ENCODE measurements around the gene MYOF. TPM values are rescaled to one million over a fixed set of nuclear protein-coding genes. Genes with fewer than 3 reads are reported as not detected.

The MYOF gene
- total RNA-seq, 6 experiments from 2014 or later = 401 to 553 (median 530) TPM

- H3K27me3 Mint-ChIP-seq (ENCODE audit: insufficient read depth) = peaks cover 19% of the 10 kb centered on the region
- TF ChIP-seq CTCF (IDR thresholded peaks at IDR 0.05) = no peak
- no peak for DNase-seq
- no peaks in the 10 kb centered on the region; the same call in 1 of the 2 replicates for H3K9me3 Mint-ChIP-seq
- peaks cover 40% of the 10 kb centered on the region for H3K4me1 Mint-ChIP-seq (ENCODE audit: low read depth)
- peak overlapping the region; percentile 51 for H3K27ac Mint-ChIP-seq
- H3K4me3 Mint-ChIP-seq = peak overlapping the region; percentile 8; the same call in 1 of the 2 replicates
- H3K36me3 Mint-ChIP-seq (ENCODE audit: low read depth) = peaks cover 83% of the 10 kb centered on the region
Observed at GRCh38 chr10:93398528-93398927, 83.6 kb downstream of the MYOF start.

- TF ChIP-seq CTCF (IDR thresholded peaks at IDR 0.05) = no peak
- no peak overlapping the region for H3K4me3 Mint-ChIP-seq
- H3K27me3 Mint-ChIP-seq (ENCODE audit: insufficient read depth) = peaks cover 18% of the 10 kb centered on the region
- peak overlapping the region; percentile 24; the same call in 1 of the 2 replicates for H3K27ac Mint-ChIP-seq
- H3K9me3 Mint-ChIP-seq = no peaks in the 10 kb centered on the region; the same call in 1 of the 2 replicates
- peaks cover 75% of the 10 kb centered on the region for H3K36me3 Mint-ChIP-seq (ENCODE audit: low read depth)
- DNase-seq = no peak
- peaks cover 45% of the 10 kb centered on the region for H3K4me1 Mint-ChIP-seq (ENCODE audit: low read depth)
Observed at GRCh38 chr10:93397020-93397419, 85.1 kb downstream of the MYOF start.

GRCh38 chr10:93393211-93393610 lies 88.9 kb downstream of the MYOF start:
- Mint-ChIP-seq H3K36me3 (ENCODE audit: low read depth) (peaks cover 77% of the 10 kb centered on the region), H3K4me1 (ENCODE audit: low read depth) (peaks cover 70% of the 10 kb centered on the region), H3K27ac (no peak overlapping the region), H3K9me3 (no peaks in the 10 kb centered on the region; the same call in 1 of the 2 replicates), H3K4me3 (no peak overlapping the region), H3K27me3 (ENCODE audit: insufficient read depth) (peaks cover 12% of the 10 kb centered on the region)
- TF ChIP-seq CTCF (IDR thresholded peaks at IDR 0.05) = no peak
- no peak for DNase-seq

GRCh38 chr10:93392121-93392520 lies 90.0 kb downstream of the MYOF start:
- Mint-ChIP-seq H3K4me3 (peak overlapping the region; percentile 2; the same call in 1 of the 2 replicates), H3K4me1 (ENCODE audit: low read depth) (peaks cover 70% of the 10 kb centered on the region), H3K27ac (peak overlapping the region; percentile 66; the same call in 1 of the 2 replicates), H3K9me3 (no peaks in the 10 kb centered on the region), H3K36me3 (ENCODE audit: low read depth) (peaks cover 78% of the 10 kb centered on the region), H3K27me3 (ENCODE audit: insufficient read depth) (peaks cover 8% of the 10 kb centered on the region)
- no peak for TF ChIP-seq CTCF (IDR thresholded peaks at IDR 0.05)
- no peak for DNase-seq

GRCh38 chr10:93390306-93391090 lies 91.6 kb downstream of the MYOF start:
- Mint-ChIP-seq H3K27me3 (ENCODE audit: insufficient read depth) (peaks cover 15% of the 10 kb centered on the region), H3K4me3 (peak overlapping the region; percentile 37), H3K4me1 (ENCODE audit: low read depth) (peaks cover 81% of the 10 kb centered on the region), H3K27ac (peak overlapping the region; percentile 69), H3K9me3 (no peaks in the 10 kb centered on the region), H3K36me3 (ENCODE audit: low read depth) (peaks cover 81% of the 10 kb centered on the region)
- no peak for DNase-seq
- TF ChIP-seq CTCF (IDR thresholded peaks at IDR 0.05) = no peak

All from HFFc6 (cell line).